Peyer's patch (tissue), 4 donors: ENCODE results near the gene EHD4.

Experiments used
- CTCF ChIP-seq, 6 experiments: fragments of 450-650 bp in 4 of 6; fragments of 200-600 bp in 2 of 6; sonication (generic) in 1 of 6; IDR thresholded peaks; one replicate each; pipeline ENCODE4 v1.5.1; 2017 to 2019; ENCODE audit warnings: antibody characterized with exemption in 6 of 6, mild to moderate bottlenecking in 3 of 6, moderate library complexity in 1 of 6
- POLR2A ChIP-seq, 2 donors: fragments of 450-650 bp; IDR thresholded peaks; one replicate each; pipeline ENCODE4 v1.5.1; 2017; ENCODE audit warnings: antibody characterized with exemption in 2 of 2, mild to moderate bottlenecking in 2 of 2, moderate library complexity in 2 of 2

GRCh38 chr15:41970456-41970855 lies 1.9 kb downstream of the EHD4 start:
- TF ChIP-seq CTCF (IDR thresholded peaks at IDR 0.05) (no peak), POLR2A (IDR thresholded peaks at IDR 0.05) (no peak)
